ENCODE results near the gene TSPAN13.
"Not testable (repeated sequence)": the region's sequence is repeated elsewhere in the genome, so short reads cannot be mapped to it uniquely, and the experiment has no call there.

DNA sequence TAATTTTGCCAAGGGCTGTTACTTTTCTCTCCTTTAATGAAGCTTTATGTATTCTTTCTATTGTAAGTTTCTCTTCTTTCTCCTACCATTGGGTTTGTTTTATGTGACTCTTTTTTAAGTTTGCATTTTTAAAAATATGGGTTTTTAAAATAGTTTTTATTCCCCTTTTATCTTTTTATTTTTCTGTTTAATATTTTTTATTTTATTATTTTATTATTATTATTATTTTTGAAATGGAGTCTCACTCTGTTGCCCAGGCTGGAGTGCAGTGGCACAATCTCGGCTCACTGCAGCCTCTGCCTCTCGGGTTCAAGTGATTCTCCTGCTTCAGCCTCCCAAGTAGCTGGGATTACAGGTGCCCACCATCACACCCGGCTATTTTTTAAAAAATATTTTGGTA is 16.4 kb downstream of the TSPAN13 start:
- TF ChIP-seq POLR2A, POLR2AphosphoS5 (IDR thresholded peaks at IDR 0.05): not testable (repeated sequence)
- TF ChIP-seq, protein P1, sequence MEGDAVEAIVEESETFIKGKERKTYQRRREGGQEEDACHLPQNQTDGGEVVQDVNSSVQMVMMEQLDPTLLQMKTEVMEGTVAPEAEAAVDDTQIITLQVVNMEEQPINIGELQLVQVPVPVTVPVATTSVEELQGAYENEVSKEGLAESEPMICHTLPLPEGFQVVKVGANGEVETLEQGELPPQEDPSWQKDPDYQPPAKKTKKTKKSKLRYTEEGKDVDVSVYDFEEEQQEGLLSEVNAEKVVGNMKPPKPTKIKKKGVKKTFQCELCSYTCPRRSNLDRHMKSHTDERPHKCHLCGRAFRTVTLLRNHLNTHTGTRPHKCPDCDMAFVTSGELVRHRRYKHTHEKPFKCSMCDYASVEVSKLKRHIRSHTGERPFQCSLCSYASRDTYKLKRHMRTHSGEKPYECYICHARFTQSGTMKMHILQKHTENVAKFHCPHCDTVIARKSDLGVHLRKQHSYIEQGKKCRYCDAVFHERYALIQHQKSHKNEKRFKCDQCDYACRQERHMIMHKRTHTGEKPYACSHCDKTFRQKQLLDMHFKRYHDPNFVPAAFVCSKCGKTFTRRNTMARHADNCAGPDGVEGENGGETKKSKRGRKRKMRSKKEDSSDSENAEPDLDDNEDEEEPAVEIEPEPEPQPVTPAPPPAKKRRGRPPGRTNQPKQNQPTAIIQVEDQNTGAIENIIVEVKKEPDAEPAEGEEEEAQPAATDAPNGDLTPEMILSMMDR (IDR thresholded peaks at IDR 0.05 in 8 of 11, conservative IDR thresholded peaks at IDR 0.05 in 3 of 11): not testable (repeated sequence)
